WTC11 (cell line): Measurements from ENCODE around the gene CNPY4.

ENCODE experiments used
- ATF2 ChIP-seq: sonication (generic); formaldehyde crosslinking; IDR thresholded peaks from 2 replicates; pipeline ENCODE4 v1.8.1; 2022; ENCODE audit warnings: low read depth, missing genetic modification reagents, borderline replicate concordance
- ATF3 ChIP-seq: sonication (generic); formaldehyde crosslinking; conservative IDR thresholded peaks from 2 replicates; pipeline ENCODE4 v1.8.1; 2022; ENCODE audit warnings: mild to moderate bottlenecking, missing genetic modification reagents
- CREM ChIP-seq: sonication (generic); formaldehyde crosslinking; IDR thresholded peaks from 2 replicates; pipeline ENCODE4 v1.8.1; 2022; ENCODE audit warnings: mild to moderate bottlenecking, missing genetic modification reagents, moderate library complexity
- CTCF ChIP-seq: fragments of 200-600 bp; IDR thresholded peaks from 2 replicates; pipeline ENCODE4 v1.8.0; 2022; ENCODE audit warnings: antibody characterized with exemption
- E2F4 ChIP-seq: sonication (generic); formaldehyde crosslinking; IDR thresholded peaks from 2 replicates; pipeline ENCODE4 v1.8.1; 2022; ENCODE audit warnings: low read depth, mild to moderate bottlenecking, moderate library complexity, missing genetic modification reagents, borderline replicate concordance
- ETV6 ChIP-seq: sonication (generic); formaldehyde crosslinking; IDR thresholded peaks from 2 replicates; pipeline ENCODE4 v1.8.1; 2022; ENCODE audit warnings: mild to moderate bottlenecking, missing genetic modification reagents
- FOXK1 ChIP-seq: sonication (generic); formaldehyde crosslinking; IDR thresholded peaks from 2 replicates; pipeline ENCODE4 v1.8.0; 2022; ENCODE audit warnings: mild to moderate bottlenecking, moderate library complexity, missing genetic modification reagents
- MAX ChIP-seq: sonication (generic); formaldehyde crosslinking; IDR thresholded peaks from 2 replicates; pipeline ENCODE4 v1.8.0; 2022; ENCODE audit warnings: mild to moderate bottlenecking, missing genetic modification reagents
- ZNF138 ChIP-seq: sonication (generic); formaldehyde crosslinking; conservative IDR thresholded peaks from 2 replicates; pipeline ENCODE4 v1.8.1; 2022; ENCODE audit warnings: mild to moderate bottlenecking, moderate library complexity, missing genetic modification reagents
- ZNF232 ChIP-seq: sonication (generic); formaldehyde crosslinking; IDR thresholded peaks from 2 replicates; pipeline ENCODE4 v1.8.0; 2022; ENCODE audit warnings: mild to moderate bottlenecking, missing genetic modification reagents

GRCh38 chr7:100160067-100160466 lies 40.6 kb downstream of the CNPY4 start:
- TF ChIP-seq ETV6 (CRISPR knock-in tag) (no peak), CTCF (no peak), MAX (CRISPR knock-in tag) (no peak), ZNF138 (CRISPR knock-in tag) (no peak), CREM (CRISPR knock-in tag) (no peak), ZNF232 (CRISPR knock-in tag) (no peak), FOXK1 (CRISPR knock-in tag) (no peak), E2F4 (CRISPR knock-in tag) (no peak), ATF3 (CRISPR knock-in tag) (no peak), ATF2 (CRISPR knock-in tag) (no peak)
